Fibroblast of upper back skin (primary cell): ENCODE results near the gene SKI.

Experiments
- DNase-seq: peaks from one replicate; pipeline ENCODE4 v3.0.0-alpha.2; 2013

Gene SKI

DNA sequence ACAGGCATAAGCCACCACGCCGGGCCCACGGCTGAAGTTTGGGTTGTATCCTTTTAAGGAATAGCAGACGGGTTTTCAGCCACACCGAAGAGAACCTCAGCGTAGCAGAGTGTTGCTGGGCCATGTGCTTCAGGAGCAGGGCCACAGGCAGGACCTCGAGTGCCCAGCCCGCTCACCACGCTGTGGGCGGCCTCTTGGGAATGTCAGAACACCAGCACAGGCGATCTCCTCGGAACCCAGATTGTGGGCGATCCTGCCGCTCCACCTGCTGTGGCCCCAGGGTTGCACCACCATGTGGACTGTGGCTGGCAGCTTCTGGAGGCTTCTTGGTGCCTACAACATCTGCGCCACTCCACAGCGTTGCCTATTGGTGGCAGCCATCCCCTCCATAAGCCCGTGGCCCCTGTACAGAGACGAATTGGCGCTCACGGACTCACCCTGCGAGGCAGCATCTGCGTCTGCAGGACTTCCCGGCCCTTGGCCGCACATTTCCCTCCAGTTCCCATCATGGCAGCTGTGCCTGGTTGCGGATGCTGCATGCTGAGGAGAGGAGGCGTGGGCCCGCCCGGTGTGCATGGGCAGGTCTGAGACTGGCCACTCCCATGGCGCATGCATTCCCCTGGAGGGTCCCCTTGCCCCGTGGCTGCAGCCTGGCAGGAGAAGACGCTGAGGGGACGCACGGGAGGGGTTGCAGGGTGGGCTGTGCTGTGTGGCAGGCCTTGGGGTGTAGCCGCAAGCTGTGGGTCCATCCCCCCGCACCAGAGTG lies 69.3 kb downstream of the SKI start:
- DNase-seq: no peak

DNA sequence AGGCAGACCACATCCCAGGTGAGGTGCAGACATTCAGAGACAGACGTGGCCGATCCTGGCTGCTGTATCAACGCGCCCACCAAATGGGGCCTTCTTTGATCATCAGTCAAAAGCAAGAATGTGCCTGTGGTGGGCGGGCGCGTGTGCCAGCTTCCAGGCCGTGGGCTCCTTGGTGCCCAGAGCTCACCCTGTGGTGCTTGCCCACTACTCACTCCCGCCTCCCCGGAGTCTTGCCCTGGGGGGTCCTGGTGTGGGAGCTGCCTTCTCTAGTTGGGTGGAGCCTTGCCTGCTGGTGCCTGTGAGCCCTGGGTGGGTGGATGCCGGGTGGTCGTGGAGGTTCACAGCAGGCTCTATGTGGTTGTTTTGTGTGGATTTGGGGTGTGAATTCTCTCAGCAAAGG lies 70.6 kb downstream of the SKI start:
- DNase-seq: no peak

DNA sequence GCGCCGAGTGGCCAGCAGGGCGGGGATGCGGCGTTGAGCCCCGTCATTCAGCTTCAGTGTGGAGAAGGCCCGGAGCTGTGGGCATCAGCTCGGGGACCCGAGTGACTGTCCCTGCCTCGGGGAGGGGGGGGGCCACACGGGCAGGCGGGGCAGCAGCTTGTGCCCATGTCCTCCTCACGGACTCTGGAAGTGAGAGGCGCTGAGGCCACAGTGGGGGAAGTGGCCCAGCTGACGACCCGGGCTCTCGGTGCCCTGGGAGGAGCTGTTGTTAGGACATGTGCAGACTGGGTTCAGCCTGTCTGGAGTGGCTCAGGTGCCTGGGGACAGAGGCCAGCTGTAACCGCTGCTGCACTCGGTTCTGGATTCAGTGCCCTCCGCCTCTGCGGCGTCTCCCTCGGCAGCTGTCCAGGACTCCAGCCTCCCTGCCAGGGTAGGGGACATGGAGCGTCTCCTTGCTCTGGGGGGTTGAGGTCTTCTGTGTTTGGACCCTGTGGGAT lies 71.1 kb downstream of the SKI start:
- DNase-seq: no peak

DNA sequence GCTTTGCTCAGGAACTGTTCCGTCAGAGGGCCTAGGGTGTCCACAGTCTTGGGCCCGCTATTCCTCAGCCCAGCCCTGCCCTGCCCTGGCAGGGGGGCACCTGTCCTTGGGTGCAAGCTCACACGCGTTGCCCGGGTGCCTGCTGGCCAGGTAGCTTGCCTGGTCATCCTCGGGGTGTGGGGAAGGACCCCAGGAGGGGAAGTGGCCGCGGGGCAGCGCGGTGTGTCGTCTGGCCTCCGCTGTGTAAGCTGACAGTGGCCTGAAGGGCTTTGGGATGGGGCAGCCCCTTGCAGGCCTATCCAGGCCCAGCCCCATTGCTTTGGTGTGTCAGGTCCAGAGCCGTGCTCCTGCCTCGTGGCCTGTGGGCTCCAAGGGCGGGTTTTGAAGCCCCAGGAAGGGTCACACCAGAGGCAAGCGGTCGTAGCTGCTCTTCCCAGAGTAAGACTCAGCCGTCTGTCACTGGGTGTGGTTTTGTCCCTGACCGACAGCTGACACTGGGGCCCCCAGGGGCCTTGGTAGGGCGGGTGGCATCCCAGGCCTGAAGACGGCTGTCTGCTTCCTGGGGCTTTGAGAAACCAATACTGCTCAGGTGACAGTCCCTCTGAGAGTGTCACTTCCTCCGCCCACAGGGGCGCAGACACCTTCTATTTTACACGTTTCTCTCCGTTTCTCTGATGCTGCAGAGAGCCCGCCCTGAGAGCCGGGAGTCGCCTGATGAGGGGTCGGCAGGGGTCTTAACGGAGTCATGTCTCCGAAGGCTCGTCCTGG lies 72.1 kb downstream of the SKI start:
- DNase-seq: no peak

DNA sequence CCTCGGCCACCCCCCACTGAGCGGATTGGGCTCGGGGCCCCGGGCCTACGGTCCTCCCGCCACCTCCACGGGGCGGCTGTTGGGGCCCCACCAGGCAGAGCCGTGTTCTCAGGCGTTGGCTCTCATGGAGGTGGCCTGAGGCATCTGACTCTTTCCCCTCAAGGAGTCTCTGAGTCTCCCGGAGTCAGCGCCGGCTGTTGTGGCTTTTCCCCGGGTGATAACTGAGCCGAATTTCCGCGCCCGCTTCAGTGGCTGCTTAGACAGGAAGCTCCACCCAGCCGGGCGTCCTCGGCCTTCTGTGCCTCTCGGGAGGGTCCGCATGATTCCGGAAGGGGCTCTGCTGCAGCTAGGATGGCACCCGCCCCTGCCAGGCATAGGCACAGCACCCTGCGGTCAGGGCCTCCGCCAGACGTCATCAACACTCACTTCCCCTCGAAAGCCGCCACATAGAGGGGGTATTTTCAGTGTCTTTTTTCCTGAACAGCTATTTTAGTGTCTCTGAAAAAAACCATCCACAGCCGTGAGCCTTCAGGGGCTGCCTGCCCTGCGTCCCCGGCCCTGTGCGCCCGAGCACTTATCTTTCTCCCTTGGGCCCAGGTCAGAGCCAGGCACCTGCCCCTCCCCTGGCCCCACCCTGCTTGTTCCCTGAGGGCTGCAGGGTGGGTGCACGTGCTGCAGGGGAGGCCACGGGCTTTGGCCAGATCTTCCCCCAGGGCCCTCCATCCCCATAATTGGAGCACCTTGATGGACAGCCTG lies 72.9 kb downstream of the SKI start:
- DNase-seq: peak; percentile 24

DNA sequence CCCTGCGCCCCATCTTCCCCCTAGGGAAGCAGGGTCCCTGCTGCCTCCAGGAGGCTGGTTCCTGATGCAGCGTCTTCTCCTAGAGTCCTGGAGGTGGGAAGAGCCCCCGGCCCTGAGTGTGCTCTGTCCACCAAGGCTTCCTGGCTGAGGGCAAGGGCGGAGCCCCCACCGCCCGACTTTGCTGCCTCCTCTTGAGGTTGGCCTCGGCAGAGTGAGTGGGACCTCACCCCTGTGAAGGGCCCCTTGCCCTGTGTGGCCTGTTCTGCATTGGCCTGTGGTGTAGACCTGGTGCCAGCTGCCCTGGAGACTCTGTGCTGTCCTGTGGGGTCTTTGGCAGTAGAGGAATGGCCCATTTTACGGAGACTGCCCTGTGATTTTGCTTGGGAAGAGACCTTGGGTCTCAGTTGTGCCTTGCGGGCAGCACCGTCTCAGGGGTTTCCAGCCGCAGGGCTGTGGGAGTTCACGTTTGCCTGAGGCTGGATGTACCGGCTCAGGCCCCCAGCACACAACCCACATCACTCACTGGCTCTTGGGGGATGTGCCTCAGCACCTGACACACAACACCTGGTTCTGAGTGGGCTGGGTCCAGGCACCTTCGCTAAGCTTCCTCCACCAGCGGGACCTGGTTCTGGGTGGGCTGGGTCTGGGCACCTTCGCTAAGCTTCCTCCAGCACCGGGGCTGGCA lies 73.6 kb downstream of the SKI start:
- no peak for DNase-seq

DNA sequence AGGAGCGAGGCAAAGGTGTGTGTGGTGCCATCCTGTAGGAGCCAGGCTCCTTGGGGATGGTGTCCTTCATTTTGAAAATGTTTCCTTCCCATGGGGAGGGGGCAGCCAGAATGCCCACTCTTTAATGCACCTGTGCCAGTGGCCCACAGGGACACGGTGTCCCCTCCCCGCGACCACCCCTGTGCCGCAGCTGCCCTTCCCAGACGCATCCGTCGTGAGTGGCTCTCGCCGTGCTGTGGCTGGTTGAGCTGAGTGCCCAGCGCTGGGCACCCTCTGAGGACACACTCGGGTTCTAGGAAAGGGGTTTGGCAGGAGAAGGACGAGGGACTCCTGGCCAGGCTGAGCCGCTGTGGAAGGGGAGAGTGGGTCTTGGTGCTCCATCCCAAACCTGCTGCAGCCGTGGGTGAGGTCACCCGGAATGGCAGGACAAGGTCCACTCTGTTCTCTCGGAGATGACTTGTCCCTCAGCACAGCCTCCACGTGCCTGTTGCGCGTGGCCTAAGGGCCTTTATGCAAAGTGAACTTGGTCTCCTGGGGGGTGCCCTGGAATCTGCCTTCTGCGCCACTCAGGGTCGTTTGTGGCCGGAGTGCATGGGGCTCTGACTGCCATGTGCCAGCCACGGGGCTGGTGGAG lies 74.3 kb downstream of the SKI start:
- DNase-seq: no peak

DNA sequence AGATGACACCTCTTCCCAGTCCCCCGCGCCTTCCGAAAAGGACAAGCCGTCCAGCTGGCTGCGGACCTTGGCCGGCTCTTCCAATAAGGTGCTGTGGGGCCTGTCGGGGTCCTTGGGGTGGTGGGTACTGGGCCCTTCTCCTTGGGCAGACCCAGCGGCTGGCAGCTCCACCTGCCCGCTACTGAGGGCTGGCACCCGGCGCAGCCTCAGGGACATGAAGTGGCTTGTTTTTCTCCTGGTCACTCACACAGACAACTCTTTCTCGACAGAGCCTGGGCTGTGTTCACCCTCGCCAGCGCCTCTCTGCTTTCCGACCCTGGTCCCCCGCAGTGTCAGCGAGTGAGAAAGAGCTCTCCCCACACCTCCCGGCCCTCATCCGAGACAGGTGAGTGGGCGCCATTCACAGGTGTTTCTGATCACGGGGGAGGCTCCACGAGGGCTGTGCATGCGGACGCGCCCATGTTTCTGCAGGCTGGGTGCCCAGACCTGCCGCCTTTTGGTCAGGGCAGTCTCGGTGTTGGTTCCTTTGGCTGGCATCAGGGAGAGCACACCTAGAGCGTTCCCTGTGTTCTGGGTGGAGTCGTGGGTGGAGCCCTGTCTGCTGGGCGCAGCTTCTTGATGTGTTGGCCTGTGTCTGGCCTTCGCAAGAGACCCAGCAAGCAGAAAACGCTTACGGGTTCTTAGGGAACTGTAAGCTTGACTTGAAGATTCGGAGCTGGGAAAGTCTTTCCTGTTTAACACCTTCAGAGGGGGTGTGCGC lies 75.1 kb downstream of the SKI start:
- no peak for DNase-seq

DNA sequence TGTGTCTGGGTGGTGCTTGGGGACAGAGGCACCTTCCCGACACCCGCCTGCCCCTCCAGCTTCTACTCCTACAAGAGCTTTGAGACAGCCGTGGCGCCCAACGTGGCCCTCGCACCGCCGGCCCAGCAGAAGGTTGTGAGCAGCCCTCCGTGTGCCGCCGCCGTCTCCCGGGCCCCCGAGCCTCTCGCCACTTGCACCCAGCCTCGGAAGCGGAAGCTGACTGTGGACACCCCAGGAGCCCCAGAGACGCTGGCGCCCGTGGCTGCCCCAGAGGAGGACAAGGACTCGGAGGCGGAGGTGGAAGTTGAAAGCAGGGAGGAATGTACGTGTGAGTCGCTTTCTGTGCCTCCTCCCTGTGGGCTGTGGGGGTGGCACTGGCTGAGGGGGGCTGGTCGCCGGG lies 75.7 kb downstream of the SKI start:
- DNase-seq: no peak

DNA sequence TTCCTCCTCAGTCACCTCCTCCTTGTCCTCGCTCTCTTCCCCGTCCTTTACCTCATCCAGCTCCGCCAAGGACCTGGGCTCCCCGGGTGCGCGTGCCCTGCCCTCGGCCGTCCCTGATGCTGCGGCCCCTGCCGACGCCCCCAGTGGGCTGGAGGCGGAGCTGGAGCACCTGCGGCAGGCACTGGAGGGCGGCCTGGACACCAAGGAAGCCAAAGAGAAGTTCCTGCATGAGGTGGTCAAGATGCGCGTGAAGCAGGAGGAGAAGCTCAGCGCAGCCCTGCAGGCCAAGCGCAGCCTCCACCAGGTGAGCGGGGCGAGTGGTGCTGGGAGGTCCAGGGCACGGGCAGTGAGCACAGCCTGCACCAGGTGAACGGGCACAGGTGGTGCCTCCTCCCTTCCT lies 76.2 kb downstream of the SKI start:
- no peak for DNase-seq

DNA sequence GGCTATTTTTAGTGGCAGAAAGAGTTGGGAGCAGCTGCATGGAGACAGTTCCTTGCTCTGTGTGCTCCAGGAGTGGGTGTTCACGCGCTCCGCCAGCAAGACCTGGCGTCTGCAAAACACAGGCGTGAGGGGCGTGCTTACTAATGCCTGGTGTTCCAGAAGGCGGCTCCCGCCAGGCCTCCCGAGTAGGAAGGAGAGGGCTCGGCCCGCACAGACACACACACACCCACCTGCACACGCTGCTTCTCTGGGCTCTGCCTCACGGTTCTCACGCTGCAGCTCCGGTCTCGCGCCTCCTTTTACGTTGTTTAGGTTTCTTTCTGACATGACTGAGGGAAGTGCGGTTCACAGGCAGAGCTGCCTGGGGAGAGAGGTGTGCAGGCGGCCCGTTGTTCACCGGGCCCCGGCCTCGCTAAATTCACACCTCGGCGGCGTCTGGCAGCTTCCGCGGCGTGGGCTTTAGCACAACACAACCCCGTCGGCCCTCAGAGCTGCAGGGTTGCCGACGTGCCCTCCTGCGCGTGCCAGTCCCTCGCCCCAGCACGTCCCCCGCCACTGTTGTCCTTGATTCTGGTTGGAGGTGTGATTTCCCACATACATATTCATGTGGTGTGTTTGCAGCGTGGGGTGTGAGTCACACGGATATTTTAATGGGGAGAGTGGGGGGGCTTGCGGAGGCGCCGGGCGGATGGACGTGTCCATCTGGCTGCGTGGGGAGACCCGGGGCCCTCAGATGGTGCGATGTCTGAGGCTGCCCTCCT lies 77.0 kb downstream of the SKI start:
- no peak for DNase-seq

DNA sequence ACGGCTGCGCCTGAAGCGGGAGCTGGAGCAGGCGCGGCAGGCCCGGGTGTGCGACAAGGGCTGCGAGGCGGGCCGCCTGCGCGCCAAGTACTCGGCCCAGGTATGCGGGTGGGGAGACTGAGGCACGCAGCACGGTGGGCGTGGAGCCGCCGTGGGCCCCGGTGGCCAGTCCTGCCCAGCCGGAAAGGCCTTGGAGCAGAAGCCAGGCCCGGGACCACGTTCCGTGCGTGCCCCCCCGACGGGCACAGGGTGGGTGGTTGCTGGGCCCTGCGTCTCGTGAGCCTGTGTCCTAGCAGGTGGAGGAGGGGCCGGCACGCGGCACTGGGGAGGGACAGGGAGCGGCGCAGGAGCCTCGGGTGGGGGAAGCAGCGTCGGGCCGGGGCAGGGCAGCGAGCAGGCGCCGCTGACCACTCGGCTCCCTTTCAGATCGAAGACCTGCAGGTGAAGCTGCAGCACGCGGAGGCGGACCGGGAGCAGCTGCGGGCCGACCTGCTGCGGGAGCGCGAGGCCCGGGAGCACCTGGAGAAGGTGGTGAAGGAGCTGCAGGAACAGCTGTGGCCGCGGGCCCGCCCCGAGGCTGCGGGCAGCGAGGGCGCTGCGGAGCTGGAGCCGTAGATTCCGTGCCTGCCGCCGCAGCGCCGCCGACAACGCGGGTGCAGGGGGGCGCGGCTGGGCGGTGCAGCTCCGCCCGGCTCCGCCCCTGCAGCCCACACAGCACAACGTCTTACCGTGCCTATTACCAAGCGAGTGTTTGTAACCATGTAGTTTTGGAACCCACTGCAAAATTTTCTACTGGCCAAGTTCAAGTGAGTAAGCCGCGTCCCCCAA lies 78.2 kb downstream of the SKI start:
- no peak for DNase-seq

DNA sequence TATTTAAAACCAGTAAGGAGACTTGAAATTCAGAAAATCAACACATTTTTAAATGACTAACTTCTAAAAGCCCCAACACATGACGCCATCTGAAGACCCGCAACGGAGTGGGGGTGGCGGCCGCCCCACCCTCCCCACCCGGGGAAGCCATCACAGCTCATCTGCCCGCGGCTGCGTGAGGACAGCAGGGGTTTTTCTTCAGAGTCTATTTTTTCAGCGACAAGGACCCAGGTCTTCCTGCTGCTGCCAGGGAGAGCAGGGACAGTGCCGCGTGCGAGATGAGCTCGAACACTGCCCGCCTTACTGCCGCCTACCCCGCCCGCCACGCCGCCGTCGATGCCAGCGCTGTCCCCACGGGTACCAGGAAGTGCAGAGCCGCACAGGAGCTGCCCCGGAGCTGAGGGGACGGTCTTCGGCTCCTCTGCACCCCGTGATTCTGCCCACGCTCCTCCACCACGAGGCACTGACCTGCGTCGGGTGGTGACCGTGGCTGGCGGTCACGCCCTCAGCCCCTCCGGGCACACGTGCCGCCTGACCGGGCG lies 79.0 kb downstream of the SKI start:
- no peak for DNase-seq

DNA sequence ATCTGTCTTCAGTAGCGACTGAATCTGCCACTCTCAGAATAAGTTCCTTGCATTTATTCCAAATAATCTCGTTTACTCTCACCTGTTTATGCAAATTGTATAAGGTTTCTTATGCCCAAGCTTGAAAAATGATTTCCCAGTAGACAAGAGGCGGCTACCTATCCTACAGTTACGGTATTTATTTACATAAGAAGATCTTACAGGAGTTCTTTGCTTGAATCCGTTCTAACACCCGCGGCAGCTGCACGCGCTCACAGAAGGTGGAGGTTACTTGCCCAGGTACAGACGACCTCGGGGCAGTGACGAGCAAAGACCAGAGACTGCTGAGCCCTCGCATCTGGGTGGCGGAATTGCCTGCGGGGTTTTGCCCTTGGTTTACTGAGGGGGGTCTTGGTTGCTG lies 79.9 kb downstream of the SKI start:
- DNase-seq: no peak

DNA sequence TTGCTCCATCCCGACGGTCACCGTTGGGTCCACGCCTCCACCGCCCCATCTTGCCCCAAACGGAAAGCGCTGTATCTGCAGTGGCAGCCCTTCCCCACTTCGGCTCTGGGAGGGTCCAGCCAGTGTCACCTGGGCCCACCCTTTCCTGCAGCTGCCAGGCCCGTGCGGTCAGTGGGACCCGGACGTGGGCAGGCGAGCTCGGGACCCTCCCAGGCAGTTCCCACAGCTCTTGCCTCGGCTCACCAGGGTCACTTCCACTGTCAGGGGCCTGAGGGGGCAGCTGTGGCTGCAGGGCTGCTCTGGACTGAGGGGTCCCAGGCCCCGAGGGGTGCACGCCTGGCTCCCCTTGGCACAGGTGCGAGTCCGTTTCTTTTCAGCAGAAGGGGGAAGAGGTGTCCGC lies 80.7 kb downstream of the SKI start:
- no peak for DNase-seq

DNA sequence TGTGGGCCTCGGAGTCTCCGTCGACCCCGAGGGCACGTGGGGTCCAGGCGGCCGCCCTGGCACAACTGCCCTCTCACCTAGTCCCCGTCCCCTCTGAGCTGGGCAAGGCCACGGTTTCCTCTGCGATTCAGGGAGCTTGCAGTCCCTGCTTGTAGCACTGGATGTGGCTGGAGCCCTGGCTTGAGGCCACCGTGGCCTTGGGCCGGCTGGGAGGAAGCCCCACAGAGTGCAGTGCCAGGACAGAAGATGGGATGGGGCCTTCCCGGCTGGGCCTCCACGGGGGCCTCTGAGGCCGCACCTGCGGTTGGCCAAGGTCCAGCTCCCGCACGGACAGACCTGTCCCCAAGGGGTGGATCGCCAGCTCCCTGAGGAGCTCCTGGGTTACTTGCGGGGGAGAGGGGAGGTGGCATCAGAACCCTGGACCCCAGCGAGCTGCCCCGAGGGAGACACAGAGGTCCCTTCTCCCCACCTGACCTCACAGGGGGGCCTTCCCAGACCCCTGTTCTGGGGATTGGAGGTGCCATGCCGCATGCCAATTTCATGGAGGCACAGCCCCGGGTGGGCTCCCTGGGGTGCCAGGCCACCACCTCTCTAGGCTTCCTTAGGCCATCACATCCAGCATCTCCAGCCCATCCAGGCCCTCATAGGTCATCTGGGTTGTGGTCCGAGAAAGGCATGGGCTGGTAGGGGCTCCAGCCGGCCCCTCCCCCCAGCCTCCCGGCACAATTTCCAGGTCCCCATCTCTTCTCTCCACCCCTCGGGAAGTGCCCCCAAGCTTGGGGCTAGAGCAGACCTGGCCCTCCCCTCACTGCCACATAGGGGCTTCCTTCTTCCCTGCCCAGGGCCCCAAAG lies 82.4 kb downstream of the SKI start:
- DNase-seq: no peak

DNA sequence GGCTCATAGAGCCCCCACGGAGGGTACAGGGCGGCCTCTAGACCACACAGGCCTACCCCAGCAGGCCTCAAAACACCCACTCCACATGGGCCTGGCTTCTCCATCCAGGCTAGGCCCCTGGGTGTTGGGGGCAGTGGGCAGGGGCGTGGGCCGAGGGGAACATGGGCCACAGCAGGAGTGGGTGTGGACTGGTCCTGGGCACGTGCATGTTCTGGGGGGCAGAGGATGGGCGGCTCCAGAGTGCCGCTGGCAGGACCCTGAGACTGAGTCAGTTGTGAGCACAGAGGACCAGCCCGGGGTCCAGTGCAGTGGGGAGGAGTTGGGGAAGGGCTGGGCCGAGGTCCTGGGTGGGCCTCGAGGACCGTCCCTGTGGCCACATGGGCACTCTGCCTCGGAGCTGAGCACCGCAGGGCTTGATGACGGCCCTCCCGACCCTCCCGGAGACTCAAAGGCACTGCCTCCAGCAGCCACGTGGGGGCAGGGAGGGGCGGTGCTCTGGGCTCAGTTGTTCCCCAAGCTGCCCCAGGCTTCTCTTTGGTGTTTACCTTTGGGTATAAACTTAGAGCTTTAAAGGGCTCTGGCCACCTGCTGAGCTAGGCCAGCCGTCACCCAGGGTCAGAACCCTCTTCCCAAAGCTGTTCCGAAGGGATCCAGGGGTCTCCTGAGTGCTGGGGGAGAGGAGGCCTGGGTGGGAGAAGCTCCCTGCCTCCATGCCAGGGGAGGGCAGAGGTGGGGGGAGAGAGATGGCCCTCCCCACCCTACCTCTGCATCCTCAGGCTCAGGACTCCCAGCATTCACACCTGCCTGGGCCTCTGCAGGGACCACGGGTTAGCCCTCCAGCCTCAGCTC lies 83.3 kb downstream of the SKI start:
- peak; percentile 64 for DNase-seq

DNA sequence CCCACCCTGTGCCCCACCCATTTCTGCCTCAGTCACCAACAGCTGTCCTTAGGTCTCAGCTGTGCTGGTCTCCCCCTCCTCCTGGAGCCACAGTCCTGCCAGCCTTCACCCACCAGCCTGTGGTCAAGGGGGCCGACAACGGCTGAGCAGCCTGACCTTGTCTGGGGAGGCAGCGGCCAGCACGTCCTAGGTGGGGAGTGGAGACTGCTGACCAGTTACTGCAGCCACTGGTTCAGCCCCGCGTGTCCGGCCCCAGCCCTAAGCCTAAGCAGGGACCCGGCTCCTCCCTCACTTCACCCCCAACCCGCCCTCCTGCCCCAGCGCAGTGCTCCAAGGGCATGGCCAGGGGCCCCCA lies 84.0 kb downstream of the SKI start:
- DNase-seq: no peak
